Activated naive CD8-positive, alpha-beta T cell treated with anti-CD3 and anti-CD28 coated beads, Interleukin-2, amount 50 U/mL, for 24 hours (primary cell): Measurements from ENCODE around the gene MICALL1.
"Not testable (repeated sequence)": the region's sequence is repeated elsewhere in the genome, so short reads cannot be mapped to it uniquely, and the experiment has no call there.

Experiments
- ATAC-seq: fragments of 150-1000 bp; cut with Tn5 transposase; one replicate; pipeline ENCODE4 v1.10.0; 2021
- DNase-seq: peaks from one replicate; pipeline ENCODE4 v3.0.0; 2021
- H3K27ac Mint-ChIP-seq: one replicate; pipeline ENCODE4 v1.8.0; 2021; ENCODE audit warnings: mild to moderate bottlenecking, mixed read lengths
- H3K27me3 Mint-ChIP-seq: one replicate; pipeline ENCODE4 v1.8.0; 2021; ENCODE audit warnings: mixed read lengths
- H3K36me3 Mint-ChIP-seq: one replicate; pipeline ENCODE4 v1.8.0; 2021; ENCODE audit warnings: low read depth, mixed read lengths
- H3K4me1 Mint-ChIP-seq: one replicate; pipeline ENCODE4 v1.8.0; 2021; ENCODE audit warnings: mixed read lengths
- H3K4me3 Mint-ChIP-seq: one replicate; pipeline ENCODE4 v1.8.0; 2021; ENCODE audit warnings: mild to moderate bottlenecking, moderate library complexity, mixed read lengths
- H3K9me3 Mint-ChIP-seq: one replicate; pipeline ENCODE4 v1.8.0; 2021; ENCODE audit warnings: mixed read lengths

MICALL1 gene

GRCh38 chr22:37971475-37972434, 65.7 kb downstream of the MICALL1 start:
- Mint-ChIP-seq H3K4me1 (no peaks in the 10 kb centered on the region), H3K36me3 (peaks cover 14% of the 10 kb centered on the region), H3K27ac (no peak overlapping the region), H3K4me3 (no peak overlapping the region), H3K9me3 (no peaks in the 10 kb centered on the region), H3K27me3 (no peaks in the 10 kb centered on the region)
- ATAC-seq (no peak), DNase-seq (no peak)

GRCh38 chr22:37972527-37972926, 66.4 kb downstream of the MICALL1 start:
- H3K4me3 Mint-ChIP-seq = no peak overlapping the region
- H3K9me3 Mint-ChIP-seq = no peaks in the 10 kb centered on the region
- H3K27me3 Mint-ChIP-seq = no peaks in the 10 kb centered on the region
- no peak for ATAC-seq
- no peaks in the 10 kb centered on the region for H3K4me1 Mint-ChIP-seq
- H3K36me3 Mint-ChIP-seq = peaks cover 8% of the 10 kb centered on the region
- no peak overlapping the region for H3K27ac Mint-ChIP-seq
- DNase-seq = no peak

- no peaks in the 10 kb centered on the region for H3K9me3 Mint-ChIP-seq
- DNase-seq (no peak), ATAC-seq (no peak)
- no peaks in the 10 kb centered on the region for H3K27me3 Mint-ChIP-seq
- H3K27ac Mint-ChIP-seq = no peak overlapping the region
- no peak overlapping the region for H3K4me3 Mint-ChIP-seq
- H3K36me3 Mint-ChIP-seq = peaks cover 2% of the 10 kb centered on the region
- no peaks in the 10 kb centered on the region for H3K4me1 Mint-ChIP-seq
Measured at GRCh38 chr22:37973271-37974170, 67.4 kb downstream of the MICALL1 start.

GRCh38 chr22:37975153-37975552, 69.1 kb downstream of the MICALL1 start:
- Mint-ChIP-seq H3K4me3 (no peak overlapping the region), H3K9me3 (no peaks in the 10 kb centered on the region), H3K36me3 (no peaks in the 10 kb centered on the region), H3K27ac (no peak overlapping the region), H3K27me3 (no peaks in the 10 kb centered on the region), H3K4me1 (no peaks in the 10 kb centered on the region)
- ATAC-seq = no peak
- DNase-seq = no peak

- not testable (repeated sequence) for H3K27ac Mint-ChIP-seq
Measured at GRCh38 chr22:37976022-37976421, 69.9 kb downstream of the MICALL1 start.

GRCh38 chr22:37976547-37976946, 70.5 kb downstream of the MICALL1 start:
- no peaks in the 10 kb centered on the region for H3K9me3 Mint-ChIP-seq
- ATAC-seq (no peak), DNase-seq (no peak)
- H3K27me3 Mint-ChIP-seq = no peaks in the 10 kb centered on the region
- H3K4me3 Mint-ChIP-seq = no peak overlapping the region
- H3K4me1 Mint-ChIP-seq = no peaks in the 10 kb centered on the region
- no peak overlapping the region for H3K27ac Mint-ChIP-seq
- no peaks in the 10 kb centered on the region for H3K36me3 Mint-ChIP-seq

More at GRCh38 chr22:37976022-37976421, 69.9 kb downstream of the MICALL1 start:
- not testable (repeated sequence) for H3K27me3 Mint-ChIP-seq, H3K9me3 Mint-ChIP-seq, H3K36me3 Mint-ChIP-seq, H3K4me3 Mint-ChIP-seq, ATAC-seq, H3K4me1 Mint-ChIP-seq, DNase-seq

GRCh38 chr22:37979782-37980181, 73.7 kb downstream of the MICALL1 start:
- no peaks in the 10 kb centered on the region for H3K36me3 Mint-ChIP-seq
- no peak overlapping the region for H3K4me3 Mint-ChIP-seq
- H3K4me1 Mint-ChIP-seq = no peaks in the 10 kb centered on the region
- no peak for ATAC-seq
- no peak for DNase-seq
- no peaks in the 10 kb centered on the region for H3K27me3 Mint-ChIP-seq
- H3K27ac Mint-ChIP-seq = no peak overlapping the region
- no peaks in the 10 kb centered on the region for H3K9me3 Mint-ChIP-seq

GRCh38 chr22:37981282-37982011, 75.3 kb downstream of the MICALL1 start:
- Mint-ChIP-seq H3K9me3 (no peaks in the 10 kb centered on the region), H3K27ac (no peak overlapping the region), H3K27me3 (no peaks in the 10 kb centered on the region), H3K4me1 (no peaks in the 10 kb centered on the region), H3K36me3 (no peaks in the 10 kb centered on the region), H3K4me3 (no peak overlapping the region)
- DNase-seq (no peak), ATAC-seq (no peak)

GRCh38 chr22:37982151-37982785, 76.2 kb downstream of the MICALL1 start:
- no peaks in the 10 kb centered on the region for H3K9me3 Mint-ChIP-seq
- DNase-seq (no peak), ATAC-seq (no peak)
- H3K4me3 Mint-ChIP-seq = no peak overlapping the region
- H3K36me3 Mint-ChIP-seq = no peaks in the 10 kb centered on the region
- no peaks in the 10 kb centered on the region for H3K27me3 Mint-ChIP-seq
- H3K4me1 Mint-ChIP-seq = no peaks in the 10 kb centered on the region
- H3K27ac Mint-ChIP-seq = no peak overlapping the region

- Mint-ChIP-seq H3K27ac (no peak overlapping the region), H3K36me3 (no peaks in the 10 kb centered on the region), H3K27me3 (no peaks in the 10 kb centered on the region), H3K9me3 (no peaks in the 10 kb centered on the region), H3K4me3 (no peak overlapping the region), H3K4me1 (no peaks in the 10 kb centered on the region)
- ATAC-seq = no peak
- DNase-seq = no peak
Measured at GRCh38 chr22:37982938-37983859, 77.1 kb downstream of the MICALL1 start.

- H3K27me3 Mint-ChIP-seq = no peaks in the 10 kb centered on the region
- H3K9me3 Mint-ChIP-seq = no peaks in the 10 kb centered on the region
- ATAC-seq = no peak
- H3K27ac Mint-ChIP-seq = no peak within 1 kb of the TSS
- no peaks in the 10 kb centered on the region for H3K36me3 Mint-ChIP-seq
- no peak for DNase-seq
- H3K4me3 Mint-ChIP-seq = no peak within 1 kb of the TSS
- no peaks in the 10 kb centered on the region for H3K4me1 Mint-ChIP-seq
Measured at GRCh38 chr22:37983860-37984791, 78.0 kb downstream of the MICALL1 start, which contains the start of gene SOX10. SOX10 (minus strand) TSS chr22:37984555; CDS start chr22:37983784, 771 bp downstream.

GRCh38 chr22:37985050-37985585, 79.0 kb downstream of the MICALL1 start:
- H3K4me3 Mint-ChIP-seq = no peak overlapping the region
- no peak for DNase-seq
- no peaks in the 10 kb centered on the region for H3K9me3 Mint-ChIP-seq
- no peaks in the 10 kb centered on the region for H3K36me3 Mint-ChIP-seq
- no peak overlapping the region for H3K27ac Mint-ChIP-seq
- ATAC-seq = no peak
- no peaks in the 10 kb centered on the region for H3K4me1 Mint-ChIP-seq
- H3K27me3 Mint-ChIP-seq = no peaks in the 10 kb centered on the region
